Thymus (tissue), 11 donors: ENCODE results near the gene ABHD8. TPM values are rescaled to one million over a fixed set of nuclear protein-coding genes. Genes with fewer than 3 reads are reported as not detected.
"Not testable (repeated sequence)": the region's sequence is repeated elsewhere in the genome, so short reads cannot be mapped to it uniquely, and the experiment has no call there.

ENCODE experiments used
- DNase-seq, 9 donors: peaks; one replicate each; pipeline ENCODE4 v3.0.0-alpha.2; 2013; ENCODE audit warnings: low spot score in 9 of 9, low read depth in 6 of 9, missing footprints in 1 of 9
- H3K27ac ChIP-seq, 2 donors: one replicate each; pipeline ENCODE4 v1.5.1; 2013; ENCODE audit warnings: control low read depth in 1 of 2, low read depth in 1 of 2, low read length in 1 of 2, mild to moderate bottlenecking in 1 of 2, moderate library complexity in 1 of 2
- H3K27me3 ChIP-seq, 2 donors: one replicate each; pipeline ENCODE4 v1.5.1; 2013; ENCODE audit warnings: low read length in 1 of 2; ENCODE audit not compliant: control insufficient read depth in 2 of 2, insufficient read depth in 1 of 2
- H3K36me3 ChIP-seq, 2 donors: one replicate each; pipeline ENCODE4 v1.5.1; 2013; ENCODE audit warnings: low read length in 1 of 2, mild to moderate bottlenecking in 1 of 2, moderate library complexity in 1 of 2; ENCODE audit not compliant: control insufficient read depth in 2 of 2, insufficient read depth in 2 of 2
- H3K4me1 ChIP-seq, 2 donors: one replicate each; pipeline ENCODE4 v1.5.1; 2013; ENCODE audit warnings: low read length in 2 of 2; ENCODE audit not compliant: control insufficient read depth in 2 of 2, insufficient read depth in 2 of 2
- H3K4me3 ChIP-seq, 2 donors: one replicate each; pipeline ENCODE4 v1.5.1; 2013; ENCODE audit warnings: low read length in 2 of 2, control low read depth in 1 of 2, mild to moderate bottlenecking in 1 of 2
- H3K9me3 ChIP-seq, 2 donors: one replicate each; pipeline ENCODE4 v1.5.1; 2013; ENCODE audit warnings: low read length in 1 of 2, mild to moderate bottlenecking in 1 of 2; ENCODE audit not compliant: control insufficient read depth in 2 of 2, insufficient read depth in 1 of 2
- WGBS: extraction: QIAGEN DNeasy Blood & Tissue Kit; methylation state at CpG from one replicate; pipeline ENCODE4 v1.1.7; 2013; 5-methylcytosine and 5-hydroxymethylcytosine counted together
- polyA plus RNA-seq: library from polyadenylated mRNA; stranded (reverse); fragments of 200-250 nt; gene quantifications from one replicate; pipeline ENCODE4 v1.2.3, GENCODE V29; 2013
- total RNA-seq: library from RNA; stranded (reverse); fragments of 120-200 nt; gene quantifications from one replicate; pipeline ENCODE4 v1.2.4, GENCODE V29; 2013
- donor health status: healthy.

ABHD8 gene
- total and polyA plus RNA-seq, 2 donors = 9.7 to 10.3 TPM

- not testable (repeated sequence) for H3K4me3 ChIP-seq, DNase-seq, H3K27me3 ChIP-seq, H3K27ac ChIP-seq
- 98% methylated on average over 6 of the region's 6 CpGs for WGBS
- Histone ChIP-seq H3K36me3 (peaks cover 15 to 19% of the 10 kb centered on the region in 2 donors), H3K9me3 (peaks cover 0 to 13% of the 10 kb centered on the region in 2 donors), H3K4me1 (peaks cover 7 to 10% of the 10 kb centered on the region in 2 donors)
These were observed 7.7 kb downstream of the ABHD8 start for GRCh38 chr19:17295551-17295950.

- no peak for DNase-seq
- no peak overlapping the region for H3K4me3 ChIP-seq
- peaks cover 15 to 16% of the 10 kb centered on the region in 2 donors for H3K36me3 ChIP-seq
- peaks cover 7 to 10% of the 10 kb centered on the region in 2 donors for H3K4me1 ChIP-seq
- no peak overlapping the region for H3K27ac ChIP-seq
- peaks cover 0 to 3% of the 10 kb centered on the region in 2 donors for H3K27me3 ChIP-seq
- WGBS = 92% methylated on average over 48 of the region's 48 CpGs
- H3K9me3 ChIP-seq = peaks cover 0 to 13% of the 10 kb centered on the region in 2 donors
These were observed 9.0 kb downstream of the ABHD8 start for GRCh38 chr19:17294051-17294891.

- peaks cover 7 to 10% of the 10 kb centered on the region in 2 donors for H3K4me1 ChIP-seq
- DNase-seq = no peak
- H3K27me3 ChIP-seq = peaks cover 0 to 3% of the 10 kb centered on the region in 2 donors
- H3K4me3 ChIP-seq = no peak overlapping the region
- 97% methylated on average over 14 of the region's 14 CpGs for WGBS
- no peak overlapping the region for H3K27ac ChIP-seq
- peaks cover 0 to 11% of the 10 kb centered on the region in 2 donors for H3K9me3 ChIP-seq
- peaks cover 13 to 15% of the 10 kb centered on the region in 2 donors for H3K36me3 ChIP-seq
These were observed 9.6 kb downstream of the ABHD8 start for GRCh38 chr19:17293605-17294004.

- Histone ChIP-seq H3K27me3 (peaks cover 0 to 3% of the 10 kb centered on the region in 2 donors), H3K27ac (peak overlapping the region in 1 of 2 donors; percentile 17), H3K4me1 (peaks cover 7 to 10% of the 10 kb centered on the region in 2 donors), H3K4me3 (peak overlapping the region; percentile 51 to 55), H3K36me3 (peaks cover 6 to 10% of the 10 kb centered on the region in 2 donors), H3K9me3 (peaks cover 0 to 4% of the 10 kb centered on the region in 2 donors)
- DNase-seq = peak in 4 of 9 donors; percentile 68 to 87 (median 74)
- 3% methylated on average over 46 of the region's 46 CpGs for WGBS
These were observed 10.7 kb downstream of the ABHD8 start for GRCh38 chr19:17292301-17293074.

GRCh38 chr19:17289489-17289888 lies 13.7 kb downstream of the ABHD8 start:
- DNase-seq = peak in 1 of 9 donors; percentile 61
- 19% methylated on average over 22 of the region's 22 CpGs for WGBS
- no peak overlapping the region for H3K4me3 ChIP-seq
- peaks cover 7 to 10% of the 10 kb centered on the region in 2 donors for H3K4me1 ChIP-seq
- H3K9me3 ChIP-seq = peaks cover 0 to 4% of the 10 kb centered on the region in 2 donors
- H3K27ac ChIP-seq = no peak overlapping the region
- H3K36me3 ChIP-seq = peaks cover 2 to 5% of the 10 kb centered on the region in 2 donors
- peaks cover 0 to 3% of the 10 kb centered on the region in 2 donors for H3K27me3 ChIP-seq

GRCh38 chr19:17286752-17287151 lies 16.5 kb downstream of the ABHD8 start:
- Histone ChIP-seq H3K4me3 (no peak overlapping the region), H3K27me3 (peaks cover 0 to 11% of the 10 kb centered on the region in 2 donors), H3K4me1 (peaks cover under 1 to 8% of the 10 kb centered on the region in 2 donors), H3K9me3 (no peaks in the 10 kb centered on the region), H3K27ac (no peak overlapping the region), H3K36me3 (peaks cover 0 to 5% of the 10 kb centered on the region in 2 donors)
- WGBS = 96% methylated on average over 9 of the region's 9 CpGs
- DNase-seq = no peak

GRCh38 chr19:17286263-17286662 lies 17.0 kb downstream of the ABHD8 start:
- Histone ChIP-seq H3K36me3 (peaks cover 0 to 5% of the 10 kb centered on the region in 2 donors), H3K4me1 (peaks cover 3 to 13% of the 10 kb centered on the region in 2 donors), H3K27me3 (peaks cover 0 to 16% of the 10 kb centered on the region in 2 donors), H3K27ac (no peak overlapping the region), H3K4me3 (no peak overlapping the region), H3K9me3 (no peaks in the 10 kb centered on the region)
- WGBS = 97% methylated on average over 11 of the region's 11 CpGs
- DNase-seq = no peak

GRCh38 chr19:17285415-17286135 lies 17.6 kb downstream of the ABHD8 start:
- Histone ChIP-seq H3K9me3 (no peaks in the 10 kb centered on the region), H3K4me1 (peaks cover 3 to 16% of the 10 kb centered on the region in 2 donors), H3K27me3 (peaks cover 0 to 18% of the 10 kb centered on the region in 2 donors), H3K36me3 (peaks cover 0 to 5% of the 10 kb centered on the region in 2 donors), H3K4me3 (no peak overlapping the region), H3K27ac (no peak overlapping the region)
- WGBS = 93% methylated on average over 18 of the region's 18 CpGs
- DNase-seq = no peak
